Stimulated activated naive CD8-positive, alpha-beta T cell treated with anti-CD3 and anti-CD28 coated beads, Interleukin-15, Interleukin-2, amounts not matched to agents 100 ng/mL and 50 ng/mL, for 24 hours (primary cell): Measurements from ENCODE around the gene MRPS14.

ENCODE experiments used
- H3K27ac Mint-ChIP-seq: one replicate; pipeline ENCODE4 v1.8.0; 2021; ENCODE audit warnings: mild to moderate bottlenecking, mixed read lengths
- H3K27me3 Mint-ChIP-seq: one replicate; pipeline ENCODE4 v1.8.0; 2021; ENCODE audit warnings: mixed read lengths
- H3K36me3 Mint-ChIP-seq: one replicate; pipeline ENCODE4 v1.8.0; 2021; ENCODE audit warnings: low read depth, mixed read lengths
- H3K4me1 Mint-ChIP-seq: one replicate; pipeline ENCODE4 v1.8.0; 2021; ENCODE audit warnings: low read depth, mixed read lengths
- H3K4me3 Mint-ChIP-seq: one replicate; pipeline ENCODE4 v1.8.0; 2021; ENCODE audit warnings: mild to moderate bottlenecking, mixed read lengths
- H3K9me3 Mint-ChIP-seq: one replicate; pipeline ENCODE4 v1.8.0; 2021; ENCODE audit warnings: mixed read lengths

MRPS14 gene

DNA sequence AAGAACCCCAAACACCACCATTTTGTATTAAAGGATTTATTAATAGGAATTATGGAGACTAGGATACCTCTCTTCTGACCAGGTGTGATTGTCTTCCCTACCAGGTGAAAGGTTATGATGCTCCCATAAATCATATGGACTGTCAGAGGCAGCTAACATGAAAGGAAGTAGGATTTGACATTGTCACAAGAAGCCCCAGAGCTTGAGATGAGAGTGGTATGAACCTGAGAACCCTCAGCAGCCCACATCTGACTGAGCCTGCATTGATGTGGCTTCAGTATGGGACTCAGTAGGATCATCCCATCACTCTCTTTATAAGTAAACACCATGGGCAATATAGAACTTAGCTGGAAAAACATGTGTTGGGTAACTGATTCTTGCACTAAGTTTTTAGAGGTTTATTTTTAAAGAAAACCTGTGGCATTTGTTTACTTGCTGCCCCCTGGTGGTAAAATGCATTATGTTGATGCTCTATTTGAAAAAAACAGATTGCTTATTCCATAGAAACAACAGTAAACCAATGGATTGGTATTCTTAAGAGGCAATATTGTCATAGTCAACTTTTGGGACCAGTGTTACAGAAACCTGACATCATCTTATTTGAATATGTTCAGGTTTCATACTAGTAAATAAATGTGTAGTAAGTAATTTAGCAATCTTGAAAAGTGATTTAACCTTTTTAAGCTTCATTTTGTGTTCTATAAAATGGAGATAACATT lies 40.1 kb downstream of the MRPS14 start:
- Mint-ChIP-seq H3K9me3 (no peaks in the 10 kb centered on the region), H3K27ac (no peak overlapping the region), H3K4me1 (peaks cover 7% of the 10 kb centered on the region), H3K4me3 (no peak overlapping the region), H3K27me3 (no peaks in the 10 kb centered on the region), H3K36me3 (peaks cover 34% of the 10 kb centered on the region)

DNA sequence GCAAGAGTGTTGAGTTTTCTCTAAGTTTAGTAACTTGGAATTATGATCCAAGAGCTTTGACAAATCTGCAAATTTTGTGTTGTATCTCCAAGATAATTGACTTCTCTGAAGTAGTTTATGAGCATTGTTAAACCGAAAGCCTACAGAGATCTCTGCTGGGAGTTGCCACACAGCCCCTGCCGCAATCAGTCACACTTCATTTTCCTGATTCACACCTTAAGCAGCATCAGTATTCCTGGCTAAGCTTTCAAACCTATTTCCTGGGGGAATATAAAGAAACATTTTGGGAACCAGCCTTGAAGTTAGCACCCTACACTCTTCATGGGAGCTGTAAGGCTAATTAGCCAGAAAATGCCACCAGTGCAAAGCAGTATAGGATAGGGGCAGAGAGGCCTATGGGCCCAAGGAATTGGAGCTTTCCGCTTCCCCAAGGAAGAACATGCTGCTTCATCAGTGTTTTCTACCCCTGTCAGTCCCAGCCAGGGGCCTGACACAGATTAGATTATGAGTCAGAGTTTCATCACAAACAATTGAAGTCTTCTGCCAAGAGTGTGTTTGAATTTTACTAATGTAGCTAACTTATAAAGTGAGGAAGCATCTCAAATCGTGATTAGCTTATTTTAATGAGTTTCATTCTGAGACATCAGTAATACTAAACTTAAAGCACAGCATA lies 46.7 kb downstream of the MRPS14 start:
- H3K9me3 Mint-ChIP-seq = no peaks in the 10 kb centered on the region
- H3K27ac Mint-ChIP-seq = no peak overlapping the region
- H3K4me1 Mint-ChIP-seq = peaks cover 24% of the 10 kb centered on the region
- peaks cover 26% of the 10 kb centered on the region for H3K36me3 Mint-ChIP-seq
- no peak overlapping the region for H3K4me3 Mint-ChIP-seq
- H3K27me3 Mint-ChIP-seq = no peaks in the 10 kb centered on the region

DNA sequence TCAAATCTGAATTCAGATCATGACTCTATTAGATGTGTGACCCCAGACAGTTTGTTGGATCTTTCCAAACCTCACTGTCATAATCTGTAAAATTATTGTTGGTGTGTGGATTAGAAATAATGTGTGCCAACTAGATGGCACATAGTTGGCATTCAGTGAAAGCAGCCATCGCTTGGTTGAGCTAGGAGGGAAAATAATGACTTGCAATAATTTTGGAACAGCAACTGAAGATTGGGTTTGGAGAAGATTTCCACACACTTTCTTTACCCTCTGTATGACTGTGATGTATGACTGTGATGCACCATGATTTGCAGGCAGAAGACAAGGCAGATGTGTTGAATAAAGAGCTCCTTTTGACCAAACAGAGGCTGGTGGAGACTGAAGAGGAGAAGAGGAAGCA lies 47.5 kb downstream of the MRPS14 start:
- Mint-ChIP-seq H3K9me3 (no peaks in the 10 kb centered on the region), H3K4me3 (no peak overlapping the region), H3K36me3 (peaks cover 22% of the 10 kb centered on the region), H3K27ac (no peak overlapping the region), H3K4me1 (peaks cover 28% of the 10 kb centered on the region), H3K27me3 (no peaks in the 10 kb centered on the region)

DNA sequence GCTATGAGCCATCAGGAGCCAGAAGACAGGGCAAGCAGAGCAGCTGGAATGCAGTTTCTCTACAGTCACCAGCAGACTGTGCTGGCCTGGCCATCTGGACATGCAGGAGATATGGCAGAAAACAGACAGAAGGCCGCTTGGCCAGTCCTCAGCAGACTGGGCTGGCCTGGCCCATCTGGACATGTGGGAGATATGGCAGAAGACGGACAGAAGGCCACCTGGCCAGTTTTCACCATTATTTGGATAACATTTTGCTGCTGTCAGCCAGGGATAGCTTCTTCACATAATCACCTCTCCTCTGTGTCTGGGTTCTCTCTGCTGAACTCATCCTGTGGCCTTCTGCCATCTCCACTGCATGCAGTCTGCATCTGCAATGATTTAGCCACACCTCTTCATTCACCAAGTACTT lies 48.5 kb downstream of the MRPS14 start:
- Mint-ChIP-seq H3K4me1 (peaks cover 36% of the 10 kb centered on the region), H3K36me3 (peaks cover 21% of the 10 kb centered on the region)

DNA sequence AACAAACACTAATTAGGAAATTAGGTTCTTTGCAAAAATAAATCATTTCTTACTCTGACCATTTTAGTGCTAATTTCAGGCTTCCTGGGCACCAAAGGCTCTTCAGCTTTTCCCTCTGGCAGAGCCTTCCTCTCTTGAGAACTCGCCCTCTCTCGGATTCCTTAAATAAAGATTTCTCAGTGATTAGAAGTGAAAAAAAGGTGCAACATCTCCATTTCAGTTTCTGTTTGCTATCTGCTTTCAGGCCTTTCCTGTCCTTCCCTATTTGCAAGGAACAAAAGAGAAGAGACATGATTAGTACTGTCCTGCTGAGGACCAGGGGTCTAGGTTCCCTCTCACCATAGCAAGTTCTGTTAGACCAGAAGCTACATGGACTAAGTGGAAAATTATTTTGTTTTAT lies 51.3 kb downstream of the MRPS14 start:
- no peak overlapping the region for H3K4me3 Mint-ChIP-seq
- peaks cover 58% of the 10 kb centered on the region for H3K4me1 Mint-ChIP-seq
- H3K27me3 Mint-ChIP-seq = no peaks in the 10 kb centered on the region
- peaks cover 21% of the 10 kb centered on the region for H3K36me3 Mint-ChIP-seq
- no peaks in the 10 kb centered on the region for H3K9me3 Mint-ChIP-seq
- H3K27ac Mint-ChIP-seq = no peak overlapping the region

More for the DNA sequence above, 48.5 kb downstream of the MRPS14 start:
- Mint-ChIP-seq H3K27ac (no peak overlapping the region), H3K4me3 (no peak overlapping the region), H3K27me3 (no peaks in the 10 kb centered on the region), H3K9me3 (no peaks in the 10 kb centered on the region)

DNA sequence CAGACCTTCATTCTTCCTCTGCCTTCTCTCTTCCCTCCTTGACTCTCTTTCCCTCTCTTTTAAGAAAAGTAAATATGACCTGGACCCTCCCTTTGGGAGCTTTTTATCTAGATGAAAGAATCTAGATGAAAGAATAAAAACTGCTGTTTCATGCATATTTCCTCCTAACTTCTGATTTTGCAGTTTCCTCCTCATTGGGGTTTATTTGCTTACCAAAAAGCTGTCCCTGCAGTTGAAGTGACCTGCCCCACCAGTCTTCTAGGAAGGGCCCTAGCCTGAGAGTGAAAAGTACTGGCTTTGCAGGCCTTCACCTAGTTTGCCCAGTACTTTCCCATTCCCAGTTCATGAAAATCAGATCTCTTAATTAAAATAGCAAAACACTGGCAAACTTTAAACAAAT lies 51.8 kb downstream of the MRPS14 start:
- Mint-ChIP-seq H3K27me3 (no peaks in the 10 kb centered on the region), H3K27ac (no peak overlapping the region), H3K9me3 (no peaks in the 10 kb centered on the region), H3K4me3 (no peak overlapping the region), H3K4me1 (peaks cover 56% of the 10 kb centered on the region), H3K36me3 (peaks cover 21% of the 10 kb centered on the region)

DNA sequence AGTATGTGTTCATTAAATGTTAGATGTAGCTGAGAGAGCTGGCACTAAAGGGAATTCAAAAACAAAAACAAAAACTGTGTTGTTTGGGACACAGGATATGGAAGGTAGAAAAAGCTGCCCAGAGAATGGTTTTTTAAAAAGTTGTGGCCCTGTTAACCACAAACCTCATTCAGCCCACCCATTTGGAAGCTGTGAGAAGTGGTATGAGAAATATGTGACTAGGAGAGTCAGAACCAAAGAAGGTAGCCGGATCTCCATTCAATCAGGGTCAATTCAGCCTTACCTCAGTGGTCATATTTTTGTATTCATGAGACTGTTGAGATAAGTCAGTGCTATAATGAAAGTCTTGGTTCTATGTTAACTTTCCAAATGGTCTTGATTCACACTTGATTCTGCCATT lies 53.2 kb downstream of the MRPS14 start:
- Mint-ChIP-seq H3K36me3 (peaks cover 10% of the 10 kb centered on the region), H3K9me3 (no peaks in the 10 kb centered on the region), H3K4me3 (peak overlapping the region; percentile 38), H3K4me1 (peaks cover 65% of the 10 kb centered on the region), H3K27me3 (no peaks in the 10 kb centered on the region), H3K27ac (peak overlapping the region; percentile 29)

DNA sequence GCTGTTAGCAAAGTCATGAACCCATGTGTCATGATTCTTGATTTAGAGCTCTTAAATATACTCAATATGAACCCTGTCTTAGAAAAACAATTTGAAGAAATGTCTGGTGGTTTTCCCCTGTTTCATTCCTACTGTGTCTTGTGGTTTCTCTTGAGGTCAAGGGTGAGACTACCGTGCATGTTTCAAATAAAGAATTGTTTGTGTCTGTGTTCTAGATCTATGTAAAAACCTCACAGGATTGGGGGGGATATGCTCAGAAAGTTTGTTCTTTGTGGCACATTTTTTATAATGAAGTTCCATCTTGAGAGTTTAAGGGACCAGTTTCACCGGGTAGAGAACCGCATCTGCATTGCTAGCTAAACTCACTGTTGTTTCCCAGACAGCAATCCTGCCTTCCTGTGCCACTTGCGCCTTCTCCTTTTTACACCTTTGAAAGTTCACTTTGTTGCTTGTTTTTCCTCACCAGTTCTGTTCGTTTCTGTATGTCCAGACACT lies 54.4 kb downstream of the MRPS14 start:
- H3K36me3 Mint-ChIP-seq = peaks cover 8% of the 10 kb centered on the region
- no peaks in the 10 kb centered on the region for H3K9me3 Mint-ChIP-seq
- peaks cover 77% of the 10 kb centered on the region for H3K4me1 Mint-ChIP-seq
- H3K27me3 Mint-ChIP-seq = no peaks in the 10 kb centered on the region
- peak overlapping the region; percentile 73 for H3K4me3 Mint-ChIP-seq
- peak overlapping the region; percentile 76 for H3K27ac Mint-ChIP-seq

DNA sequence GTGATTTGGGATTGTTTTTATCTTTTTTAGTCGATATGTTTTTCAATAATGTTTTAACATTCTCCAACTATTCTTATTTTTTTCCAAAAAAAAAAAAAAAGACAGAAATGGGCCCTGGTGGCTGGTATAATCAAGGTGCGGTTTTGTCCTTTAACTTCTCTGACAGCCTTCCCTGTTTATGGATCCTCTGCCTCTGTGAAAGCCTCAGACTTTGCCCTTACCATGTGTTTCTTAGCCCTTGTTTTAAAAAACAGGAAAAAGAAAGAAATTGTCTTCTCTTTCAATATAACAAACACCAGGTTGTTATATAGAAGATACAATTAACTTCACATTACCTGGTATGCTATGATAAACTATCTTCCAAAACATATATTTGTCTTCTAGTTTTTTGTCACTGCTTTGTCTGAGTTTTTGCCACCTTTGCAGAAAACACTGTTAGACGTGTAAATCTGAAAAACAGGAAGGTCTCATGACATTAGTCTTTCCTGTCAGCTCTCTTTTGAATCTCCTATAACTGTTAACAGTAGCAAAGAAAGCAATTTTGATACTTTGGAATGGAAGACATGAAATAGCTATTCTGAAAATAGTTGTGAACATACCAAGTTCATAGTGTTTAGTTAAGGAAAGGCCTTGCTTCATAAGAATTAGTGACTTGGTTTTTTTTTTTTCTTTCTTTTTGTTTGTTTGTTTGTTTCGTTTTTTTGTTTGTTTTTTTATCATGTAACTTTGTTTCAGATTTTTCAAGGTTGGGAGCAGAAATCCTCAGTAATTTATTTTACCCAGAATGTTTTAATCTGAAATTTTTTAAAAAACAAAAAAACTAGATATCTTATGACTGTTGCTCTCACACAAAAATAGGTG lies 55.1 kb downstream of the MRPS14 start:
- Mint-ChIP-seq H3K4me3 (peak overlapping the region; percentile 73), H3K36me3 (peaks cover 5% of the 10 kb centered on the region), H3K9me3 (no peaks in the 10 kb centered on the region), H3K4me1 (peaks cover 84% of the 10 kb centered on the region), H3K27me3 (no peaks in the 10 kb centered on the region), H3K27ac (peak overlapping the region; percentile 76)

DNA sequence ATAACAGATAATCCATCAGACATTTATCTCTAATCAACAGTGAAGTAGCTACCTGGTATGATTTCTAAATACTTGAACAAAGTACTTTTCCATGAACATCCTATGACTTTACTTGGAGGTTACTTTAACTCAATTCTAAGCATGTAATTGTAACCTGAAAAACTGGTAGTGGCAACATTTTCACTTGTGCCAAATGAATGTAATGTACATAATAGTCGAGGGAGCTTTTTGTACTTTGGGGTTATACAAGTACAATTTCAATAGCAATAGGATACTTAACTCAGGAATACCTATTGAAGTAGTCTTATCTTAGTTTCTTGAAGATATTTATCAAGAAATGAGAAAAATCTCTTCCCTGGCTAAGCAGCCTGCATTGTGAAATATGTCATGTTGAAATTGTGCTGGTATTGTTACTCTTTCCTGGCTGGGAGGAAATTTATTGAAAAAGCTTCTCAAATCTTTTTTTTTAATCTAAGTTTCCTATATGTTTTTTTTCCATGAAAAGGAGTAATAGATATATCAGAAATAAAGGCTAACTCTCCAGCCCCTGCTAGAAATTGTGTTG lies 57.1 kb downstream of the MRPS14 start:
- H3K27me3 Mint-ChIP-seq = no peaks in the 10 kb centered on the region
- H3K4me3 Mint-ChIP-seq = peak overlapping the region; percentile 68
- H3K27ac Mint-ChIP-seq = peak overlapping the region; percentile 93
- peaks cover 74% of the 10 kb centered on the region for H3K4me1 Mint-ChIP-seq
- H3K36me3 Mint-ChIP-seq = peaks cover 5% of the 10 kb centered on the region
- H3K9me3 Mint-ChIP-seq = no peaks in the 10 kb centered on the region

DNA sequence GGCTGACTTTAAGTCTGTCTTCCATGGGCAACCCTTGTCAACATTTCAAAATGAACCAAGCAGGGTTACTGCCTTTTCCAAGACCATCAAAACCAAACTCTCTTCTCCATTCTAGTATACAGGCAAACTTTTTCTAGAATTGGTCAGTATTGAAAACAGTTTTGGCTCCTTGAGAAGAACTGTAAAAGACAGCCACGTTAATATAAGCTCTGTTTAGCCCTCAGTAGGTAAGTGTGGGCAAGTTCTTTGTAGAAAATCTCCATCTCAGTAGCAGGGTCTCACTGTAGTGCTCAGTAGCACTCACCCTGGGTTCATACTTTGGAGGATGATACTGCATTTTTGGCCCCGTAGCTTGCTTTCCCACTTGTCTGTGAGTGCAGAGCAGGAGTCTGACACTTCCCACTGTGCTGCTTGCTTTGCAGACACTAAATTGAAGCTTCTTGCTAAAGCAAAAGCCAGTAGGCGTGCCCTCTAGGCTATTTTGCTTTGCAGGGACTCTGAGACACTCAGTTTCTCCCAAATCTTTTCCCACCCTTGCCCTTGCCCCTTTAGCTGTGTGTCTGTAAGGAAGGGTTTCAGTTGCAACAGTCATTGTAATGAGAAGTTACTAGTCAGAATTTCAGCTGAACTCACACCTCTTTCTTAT lies 57.7 kb downstream of the MRPS14 start:
- Mint-ChIP-seq H3K27ac (peak overlapping the region; percentile 93), H3K27me3 (no peaks in the 10 kb centered on the region), H3K4me1 (peaks cover 73% of the 10 kb centered on the region), H3K36me3 (peaks cover 5% of the 10 kb centered on the region), H3K9me3 (no peaks in the 10 kb centered on the region), H3K4me3 (peak overlapping the region; percentile 68)

DNA sequence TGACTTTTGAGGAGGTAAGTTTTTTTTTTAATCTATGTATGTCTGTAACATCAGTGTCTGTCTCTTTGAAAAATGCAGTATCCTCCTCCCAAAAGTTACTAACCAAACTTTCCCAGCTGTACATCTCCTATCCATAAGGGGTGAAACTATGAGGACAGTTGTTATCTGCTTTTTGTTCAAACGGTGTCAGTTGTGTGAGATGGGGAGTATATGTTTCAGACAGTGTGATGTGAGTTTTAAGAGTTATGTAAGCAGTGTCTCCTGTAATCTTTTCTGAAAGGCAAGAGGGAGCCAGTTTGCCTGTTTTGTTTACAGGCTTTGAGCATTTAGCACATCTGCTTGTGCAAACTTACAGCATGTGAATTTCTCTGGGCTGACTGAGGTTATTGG lies 58.3 kb downstream of the MRPS14 start:
- Mint-ChIP-seq H3K4me1 (peaks cover 68% of the 10 kb centered on the region), H3K4me3 (peak overlapping the region; percentile 68)

DNA sequence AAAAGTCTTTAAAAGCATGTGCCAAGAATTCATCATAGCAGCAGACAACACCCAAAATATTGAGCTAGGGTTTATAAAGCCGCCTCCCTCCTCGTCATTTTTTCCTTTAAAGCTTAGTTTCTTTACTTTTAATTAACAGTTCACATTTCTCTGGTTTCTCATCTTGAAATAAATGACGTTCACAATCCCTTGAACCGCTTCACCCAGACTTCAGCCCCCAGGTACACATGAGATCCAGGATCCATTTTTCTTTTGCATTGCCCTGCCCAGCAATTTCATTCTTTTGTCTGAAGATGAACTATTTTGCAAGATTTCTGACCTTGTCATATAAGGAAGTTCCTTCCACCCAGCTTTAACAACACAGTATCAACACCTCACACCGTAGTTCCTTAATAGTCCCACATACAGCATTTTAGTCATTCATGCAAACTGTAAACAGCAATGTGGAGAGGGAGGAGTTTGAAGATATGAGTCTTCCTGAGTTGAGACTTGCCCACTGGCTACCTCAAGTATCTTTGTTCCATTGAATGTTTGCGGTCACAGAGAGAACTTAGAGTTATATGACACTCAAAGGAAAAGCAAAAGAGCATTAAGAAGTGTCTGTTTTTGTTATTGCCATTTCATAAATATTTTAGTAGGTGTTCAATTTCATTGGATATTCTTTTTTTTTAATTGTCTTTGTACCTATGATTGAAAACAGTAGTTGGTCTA lies 58.8 kb downstream of the MRPS14 start:
- Mint-ChIP-seq H3K27ac (peak overlapping the region; percentile 93), H3K27me3 (no peaks in the 10 kb centered on the region), H3K9me3 (no peaks in the 10 kb centered on the region)

More for the DNA sequence above, 58.3 kb downstream of the MRPS14 start:
- Mint-ChIP-seq H3K36me3 (peaks cover 2% of the 10 kb centered on the region), H3K9me3 (no peaks in the 10 kb centered on the region), H3K27me3 (no peaks in the 10 kb centered on the region), H3K27ac (peak overlapping the region; percentile 93)

More for the DNA sequence above, 58.8 kb downstream of the MRPS14 start:
- H3K4me1 Mint-ChIP-seq = peaks cover 63% of the 10 kb centered on the region
- no peaks in the 10 kb centered on the region for H3K36me3 Mint-ChIP-seq
- H3K4me3 Mint-ChIP-seq = peak overlapping the region; percentile 68
